Measurements from ENCODE around the gene SLC32A1.

- TF ChIP-seq CTCF (IDR thresholded peaks at IDR 0.05) (no peak), POLR2A (IDR thresholded peaks at IDR 0.05) (no peak)
Observed at GRCh38 chr20:38747495-38748096, 23.3 kb downstream of the SLC32A1 start.
